Measurements from ENCODE around the gene MAST4. TPM values are rescaled to one million over a fixed set of nuclear protein-coding genes. Genes with fewer than 3 reads are reported as not detected.

MAST4 gene
- polyA plus RNA-seq, 2 of the 4 experiments (the other 2 are of a cell fraction): 1.2 to 5.8 TPM

DNA sequence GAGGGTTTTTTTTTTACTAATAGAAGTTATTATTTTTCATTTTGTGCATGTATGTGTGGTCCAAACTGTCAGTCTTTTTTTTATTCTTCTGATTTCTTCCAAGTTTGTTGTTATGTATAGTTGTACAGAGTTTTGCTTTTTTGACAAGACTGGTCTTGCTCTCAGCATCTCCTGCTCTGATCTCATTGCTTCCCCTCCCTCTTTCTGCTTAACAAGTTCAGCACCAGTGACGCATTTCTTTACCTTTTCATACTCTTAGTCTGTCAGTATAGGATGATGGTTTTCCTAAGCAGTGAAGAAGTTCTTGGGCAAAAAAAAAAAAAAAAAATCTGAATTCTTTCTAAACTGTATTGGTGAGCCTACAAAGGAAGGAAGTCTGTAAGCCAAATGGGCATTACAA, 465.3 kb downstream of the MAST4 start:
- DNase-seq (ENCODE audit: low read depth in 1 of 2, low spot score in 1 of 2) (no peak), ATAC-seq (no peak), FAIRE-seq (no peak)
- Histone ChIP-seq H3K4me2 (no peak overlapping the region), H3K27ac (no peak overlapping the region), H3K9me3 (no peaks in the 10 kb centered on the region), H3K4me1 (0 out of 3 replicates have a peak, but pooled peaks cover 3% of the 10 kb centered on the region), H3K4me3 (no peak overlapping the region)
- WGBS (ENCODE audit: missing lambda C conversion rate): 93% methylated on average over 1 of the region's 1 CpG
- ChIA-PET CTCF (no interaction called here), POLR2A (no interaction called here)
- TF ChIP-seq ESRRA (IDR thresholded peaks at IDR 0.05; ENCODE audit: borderline replicate concordance, low read length): no peak

DNA sequence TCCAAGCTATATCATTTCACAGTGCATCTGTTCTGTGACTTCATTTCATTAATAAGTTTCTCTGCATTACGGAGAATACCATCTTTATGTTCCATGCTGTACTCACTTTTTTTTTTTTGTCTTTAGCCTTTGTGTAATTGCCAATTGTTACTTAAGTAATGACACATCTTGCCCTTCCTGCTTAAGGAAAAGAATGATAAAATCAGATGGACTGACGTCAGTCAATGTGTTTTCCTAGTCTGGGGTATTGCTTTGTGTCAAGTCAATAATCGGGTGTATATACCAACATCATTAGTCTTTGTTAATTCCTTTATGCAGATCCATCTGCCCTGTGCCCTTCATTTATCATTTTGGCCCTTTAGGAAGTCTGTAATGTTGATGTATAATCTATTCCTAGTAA, 466.9 kb downstream of the MAST4 start:
- Histone ChIP-seq H3K4me2 (no peak overlapping the region), H3K4me1 (0 out of 3 replicates have a peak, but pooled peaks cover 3% of the 10 kb centered on the region), H3K9me3 (no peaks in the 10 kb centered on the region), H3K4me3 (no peak overlapping the region), H3K27ac (no peak overlapping the region)
- 93% methylated on average over 3 of the region's 3 CpGs for WGBS (ENCODE audit: missing lambda C conversion rate)
- ChIA-PET POLR2A (no interaction called here), CTCF (interaction anchor here (0.6 to 0.9 kb wide), 3 partner anchors 12 to 1338 kb away, joined by 3 to 4 read pairs (median 3); no protein-coding TSS in a partner anchor)
- no peak for ATAC-seq
- no peak for TF ChIP-seq TP53 (CRISPR knock-in tag; IDR thresholded peaks at IDR 0.05)
- TF ChIP-seq ZNF302 (CRISPR knock-in tag; IDR thresholded peaks at IDR 0.05): no peak
- TF ChIP-seq MAX (IDR thresholded peaks at IDR 0.05): no peak
- TF ChIP-seq POLR2AphosphoS2 (conservative IDR thresholded peaks at IDR 0.05; ENCODE audit: low read length): no peak
- no peak for TF ChIP-seq CHD2 (IDR thresholded peaks at IDR 0.05; ENCODE audit: low read length, partially characterized antibody)
- no peak for TF ChIP-seq TFCP2L1 (CRISPR knock-in tag; IDR thresholded peaks at IDR 0.05)
- TF ChIP-seq EHMT2 (IDR thresholded peaks at IDR 0.05; ENCODE audit: low read depth): no peak
- no peak for TF ChIP-seq HOXA7 (CRISPR knock-in tag; IDR thresholded peaks at IDR 0.05)
- TF ChIP-seq NFE2L2 (conservative IDR thresholded peaks at IDR 0.05; ENCODE audit: low read length): no peak
- no peak for TF ChIP-seq MAFK (IDR thresholded peaks at IDR 0.05; ENCODE audit: partially characterized antibody)
- TF ChIP-seq, protein P1, sequence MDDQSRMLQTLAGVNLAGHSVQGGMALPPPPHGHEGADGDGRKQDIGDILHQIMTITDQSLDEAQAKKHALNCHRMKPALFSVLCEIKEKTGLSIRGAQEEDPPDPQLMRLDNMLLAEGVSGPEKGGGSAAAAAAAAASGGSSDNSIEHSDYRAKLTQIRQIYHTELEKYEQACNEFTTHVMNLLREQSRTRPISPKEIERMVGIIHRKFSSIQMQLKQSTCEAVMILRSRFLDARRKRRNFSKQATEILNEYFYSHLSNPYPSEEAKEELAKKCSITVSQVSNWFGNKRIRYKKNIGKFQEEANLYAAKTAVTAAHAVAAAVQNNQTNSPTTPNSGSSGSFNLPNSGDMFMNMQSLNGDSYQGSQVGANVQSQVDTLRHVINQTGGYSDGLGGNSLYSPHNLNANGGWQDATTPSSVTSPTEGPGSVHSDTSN (IDR thresholded peaks at IDR 0.05): no peak
- TF ChIP-seq HOXB13 (CRISPR knock-in tag; IDR thresholded peaks at IDR 0.05; ENCODE audit: low read depth): no peak
- TF ChIP-seq ZFP36 (IDR thresholded peaks at IDR 0.05; ENCODE audit: borderline replicate concordance, partially characterized antibody): no peak
- TF ChIP-seq FOSB (CRISPR knock-in tag; IDR thresholded peaks at IDR 0.05): no peak
- no peak for TF ChIP-seq KDM1A (IDR thresholded peaks at IDR 0.05; ENCODE audit: low read depth)
- no peak for TF ChIP-seq JUN (IDR thresholded peaks at IDR 0.05)
- DNase-seq (ENCODE audit: low read depth in 1 of 2, low spot score in 1 of 2): no peak
- no peak for FAIRE-seq

- no peaks in the 10 kb centered on the region for H3K9me3 ChIP-seq
- no peak overlapping the region for H3K4me3 ChIP-seq
- ChIA-PET POLR2A (no interaction called here), CTCF (no interaction called here)
- WGBS (ENCODE audit: missing lambda C conversion rate): 76% methylated on average over 3 of the region's 3 CpGs
- DNase-seq (ENCODE audit: low read depth in 1 of 2, low spot score in 1 of 2) (peak in 1 of 2 experiments; percentile 24), FAIRE-seq (no peak), ATAC-seq (no peak)
- H3K4me2 ChIP-seq: no peak overlapping the region
- 0 out of 3 replicates have a peak, but pooled peaks cover 3% of the 10 kb centered on the region for H3K4me1 ChIP-seq
- H3K27ac ChIP-seq: no peak overlapping the region
- TF ChIP-seq NR3C1 (IDR thresholded peaks at IDR 0.05) (no peak), FOSL2 (IDR thresholded peaks at IDR 0.05) (no peak), FOSL2 (CRISPR knock-in tag; IDR thresholded peaks at IDR 0.05) (0 out of 2 replicates have a peak, but pooled peaks have one; percentile 8)
Measured at GRCh38 chr5:67063791-67064190, 467.6 kb downstream of the MAST4 start.

- no peak for TF ChIP-seq MAFK (IDR thresholded peaks at IDR 0.05; ENCODE audit: partially characterized antibody)
- Histone ChIP-seq H3K4me2 (no peak overlapping the region), H3K4me3 (no peak overlapping the region), H3K9me3 (no peaks in the 10 kb centered on the region), H3K27ac (no peak overlapping the region), H3K4me1 (0 out of 3 replicates have a peak, but pooled peaks cover 3% of the 10 kb centered on the region)
- ChIA-PET CTCF (no interaction called here), POLR2A (no interaction called here)
- DNase-seq (ENCODE audit: low read depth in 1 of 2, low spot score in 1 of 2) (no peak), FAIRE-seq (no peak), ATAC-seq (no peak)
- 90% methylated on average over 4 of the region's 4 CpGs for WGBS (ENCODE audit: missing lambda C conversion rate)
Measured at GRCh38 chr5:67065237-67065636, 469.0 kb downstream of the MAST4 start.

Measured in A549 (cell line).